Sigmoid colon (tissue), 3 donors: ENCODE measurements around the gene SCNM1.

ENCODE experiments used
- POLR2A ChIP-seq, 2 donors: fragments of 450-650 bp; IDR thresholded peaks; one replicate each; pipeline ENCODE4 v1.6.1; 2016; ENCODE audit warnings: antibody characterized with exemption in 2 of 2, mild to moderate bottlenecking in 2 of 2, moderate library complexity in 2 of 2
- TF ChIP-seq, protein P1 (sequence below), 4 experiments: fragments of 450-650 bp in 3 of 4; fragments of 200-600 bp in 1 of 4; IDR thresholded peaks; one replicate each; pipeline ENCODE4 v1.5.1; 2016 to 2019; ENCODE audit warnings: antibody characterized with exemption in 4 of 4, mild to moderate bottlenecking in 3 of 4, moderate library complexity in 2 of 4

GRCh38 chr1:151165738-151166504 is at the start of gene SCNM1, which contains the start of gene LYSMD1:
- TF ChIP-seq, protein P1, sequence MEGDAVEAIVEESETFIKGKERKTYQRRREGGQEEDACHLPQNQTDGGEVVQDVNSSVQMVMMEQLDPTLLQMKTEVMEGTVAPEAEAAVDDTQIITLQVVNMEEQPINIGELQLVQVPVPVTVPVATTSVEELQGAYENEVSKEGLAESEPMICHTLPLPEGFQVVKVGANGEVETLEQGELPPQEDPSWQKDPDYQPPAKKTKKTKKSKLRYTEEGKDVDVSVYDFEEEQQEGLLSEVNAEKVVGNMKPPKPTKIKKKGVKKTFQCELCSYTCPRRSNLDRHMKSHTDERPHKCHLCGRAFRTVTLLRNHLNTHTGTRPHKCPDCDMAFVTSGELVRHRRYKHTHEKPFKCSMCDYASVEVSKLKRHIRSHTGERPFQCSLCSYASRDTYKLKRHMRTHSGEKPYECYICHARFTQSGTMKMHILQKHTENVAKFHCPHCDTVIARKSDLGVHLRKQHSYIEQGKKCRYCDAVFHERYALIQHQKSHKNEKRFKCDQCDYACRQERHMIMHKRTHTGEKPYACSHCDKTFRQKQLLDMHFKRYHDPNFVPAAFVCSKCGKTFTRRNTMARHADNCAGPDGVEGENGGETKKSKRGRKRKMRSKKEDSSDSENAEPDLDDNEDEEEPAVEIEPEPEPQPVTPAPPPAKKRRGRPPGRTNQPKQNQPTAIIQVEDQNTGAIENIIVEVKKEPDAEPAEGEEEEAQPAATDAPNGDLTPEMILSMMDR (IDR thresholded peaks at IDR 0.05), result peak in 1 of 4 experiments; percentile 32
- TF ChIP-seq POLR2A (IDR thresholded peaks at IDR 0.05), result peak; percentile 27 to 30
